Measurements from ENCODE around the gene RAD51B. TPM values are rescaled to one million over a fixed set of nuclear protein-coding genes. Genes with fewer than 3 reads are reported as not detected.

The RAD51B gene
- total RNA-seq, 1 experiment from 2014 or later, result 14.2 TPM

DNA sequence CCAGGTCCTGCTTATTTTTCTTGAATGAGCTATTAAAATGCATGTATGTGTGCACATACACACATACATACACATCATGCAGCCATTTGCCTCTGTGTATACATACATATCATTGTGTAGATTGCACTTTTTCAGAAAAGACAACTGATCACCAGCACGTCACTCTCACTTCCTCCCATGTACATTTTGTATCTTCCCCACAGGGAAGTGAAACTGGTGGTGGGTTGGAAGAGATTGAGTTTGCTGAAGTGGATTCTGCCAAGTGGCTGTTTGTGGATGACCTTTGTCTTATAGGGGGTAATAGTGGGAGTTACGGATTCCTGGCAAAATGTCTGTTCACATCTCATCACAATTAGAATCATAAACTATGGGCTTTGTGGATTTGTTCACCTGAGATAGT lies 448.6 kb downstream of the RAD51B start:
- no peak for TF ChIP-seq NR3C1 (CRISPR knock-in tag; conservative IDR thresholded peaks at IDR 0.05; ENCODE audit: low read depth)
- TF ChIP-seq OVOL2 (CRISPR knock-in tag; IDR thresholded peaks at IDR 0.05; ENCODE audit: borderline replicate concordance), result no peak
- TF ChIP-seq FOXP1 (CRISPR knock-in tag; IDR thresholded peaks at IDR 0.05; ENCODE audit: borderline replicate concordance), result no peak
- TF ChIP-seq, protein P1, sequence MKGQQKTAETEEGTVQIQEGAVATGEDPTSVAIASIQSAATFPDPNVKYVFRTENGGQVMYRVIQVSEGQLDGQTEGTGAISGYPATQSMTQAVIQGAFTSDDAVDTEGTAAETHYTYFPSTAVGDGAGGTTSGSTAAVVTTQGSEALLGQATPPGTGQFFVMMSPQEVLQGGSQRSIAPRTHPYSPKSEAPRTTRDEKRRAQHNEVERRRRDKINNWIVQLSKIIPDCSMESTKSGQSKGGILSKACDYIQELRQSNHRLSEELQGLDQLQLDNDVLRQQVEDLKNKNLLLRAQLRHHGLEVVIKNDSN (CRISPR knock-in tag; IDR thresholded peaks at IDR 0.05), result no peak
- no peak for TF ChIP-seq PRDM15 (CRISPR knock-in tag; IDR thresholded peaks at IDR 0.05)
- no peak for TF ChIP-seq CREM (CRISPR knock-in tag; IDR thresholded peaks at IDR 0.05)
- ChIA-PET POLR2A (no interaction called here), CTCF (no interaction called here)
- DNase-seq (ENCODE audit: low spot score) (no peak), ATAC-seq (no peak)
- Mint-ChIP-seq H3K4me1 (peaks cover 37% of the 10 kb centered on the region), H3K27me3 (ENCODE audit: low read depth) (no peaks in the 10 kb centered on the region), H3K4me3 (no peak overlapping the region), H3K36me3 (no peaks in the 10 kb centered on the region), H3K9me3 (no peaks in the 10 kb centered on the region), H3K27ac (no peak overlapping the region)

- POLR2A ChIA-PET, result no interaction called here
- H3K27ac Mint-ChIP-seq, result no peak overlapping the region
- CTCF ChIA-PET, result no interaction called here
Measured at GRCh38 chr14:68268719-68269118, 449.1 kb downstream of the RAD51B start.

More at GRCh38 chr14:68268719-68269118, 449.1 kb downstream of the RAD51B start:
- H3K9me3 Mint-ChIP-seq, result no peaks in the 10 kb centered on the region
- peaks cover 33% of the 10 kb centered on the region for H3K4me1 Mint-ChIP-seq
- no peaks in the 10 kb centered on the region for H3K36me3 Mint-ChIP-seq
- no peak for DNase-seq (ENCODE audit: low spot score)
- no peaks in the 10 kb centered on the region for H3K27me3 Mint-ChIP-seq (ENCODE audit: low read depth)
- TF ChIP-seq KAT7 (CRISPR knock-in tag; IDR thresholded peaks at IDR 0.05; ENCODE audit: borderline replicate concordance) (no peak), NFYB (CRISPR knock-in tag; conservative IDR thresholded peaks at IDR 0.05; ENCODE audit: low read depth) (no peak), PRRX2 (CRISPR knock-in tag; IDR thresholded peaks at IDR 0.05) (no peak), ETV6 (CRISPR knock-in tag; IDR thresholded peaks at IDR 0.05) (no peak), NR1H2 (CRISPR knock-in tag; IDR thresholded peaks at IDR 0.05) (no peak), JAZF1 (CRISPR knock-in tag; IDR thresholded peaks at IDR 0.05) (no peak), TP53 (CRISPR knock-in tag; IDR thresholded peaks at IDR 0.05) (no peak), SOX15 (CRISPR knock-in tag; IDR thresholded peaks at IDR 0.05) (no peak), CREB1 (CRISPR knock-in tag; IDR thresholded peaks at IDR 0.05) (no peak)
- TF ChIP-seq, protein P1 (CRISPR knock-in tag; IDR thresholded peaks at IDR 0.05), result no peak
- TF ChIP-seq, protein P2, sequence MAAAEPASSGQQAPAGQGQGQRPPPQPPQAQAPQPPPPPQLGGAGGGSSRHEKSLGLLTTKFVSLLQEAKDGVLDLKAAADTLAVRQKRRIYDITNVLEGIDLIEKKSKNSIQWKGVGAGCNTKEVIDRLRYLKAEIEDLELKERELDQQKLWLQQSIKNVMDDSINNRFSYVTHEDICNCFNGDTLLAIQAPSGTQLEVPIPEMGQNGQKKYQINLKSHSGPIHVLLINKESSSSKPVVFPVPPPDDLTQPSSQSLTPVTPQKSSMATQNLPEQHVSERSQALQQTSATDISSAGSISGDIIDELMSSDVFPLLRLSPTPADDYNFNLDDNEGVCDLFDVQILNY (CRISPR knock-in tag; IDR thresholded peaks at IDR 0.05), result no peak
- TF ChIP-seq, protein P3, sequence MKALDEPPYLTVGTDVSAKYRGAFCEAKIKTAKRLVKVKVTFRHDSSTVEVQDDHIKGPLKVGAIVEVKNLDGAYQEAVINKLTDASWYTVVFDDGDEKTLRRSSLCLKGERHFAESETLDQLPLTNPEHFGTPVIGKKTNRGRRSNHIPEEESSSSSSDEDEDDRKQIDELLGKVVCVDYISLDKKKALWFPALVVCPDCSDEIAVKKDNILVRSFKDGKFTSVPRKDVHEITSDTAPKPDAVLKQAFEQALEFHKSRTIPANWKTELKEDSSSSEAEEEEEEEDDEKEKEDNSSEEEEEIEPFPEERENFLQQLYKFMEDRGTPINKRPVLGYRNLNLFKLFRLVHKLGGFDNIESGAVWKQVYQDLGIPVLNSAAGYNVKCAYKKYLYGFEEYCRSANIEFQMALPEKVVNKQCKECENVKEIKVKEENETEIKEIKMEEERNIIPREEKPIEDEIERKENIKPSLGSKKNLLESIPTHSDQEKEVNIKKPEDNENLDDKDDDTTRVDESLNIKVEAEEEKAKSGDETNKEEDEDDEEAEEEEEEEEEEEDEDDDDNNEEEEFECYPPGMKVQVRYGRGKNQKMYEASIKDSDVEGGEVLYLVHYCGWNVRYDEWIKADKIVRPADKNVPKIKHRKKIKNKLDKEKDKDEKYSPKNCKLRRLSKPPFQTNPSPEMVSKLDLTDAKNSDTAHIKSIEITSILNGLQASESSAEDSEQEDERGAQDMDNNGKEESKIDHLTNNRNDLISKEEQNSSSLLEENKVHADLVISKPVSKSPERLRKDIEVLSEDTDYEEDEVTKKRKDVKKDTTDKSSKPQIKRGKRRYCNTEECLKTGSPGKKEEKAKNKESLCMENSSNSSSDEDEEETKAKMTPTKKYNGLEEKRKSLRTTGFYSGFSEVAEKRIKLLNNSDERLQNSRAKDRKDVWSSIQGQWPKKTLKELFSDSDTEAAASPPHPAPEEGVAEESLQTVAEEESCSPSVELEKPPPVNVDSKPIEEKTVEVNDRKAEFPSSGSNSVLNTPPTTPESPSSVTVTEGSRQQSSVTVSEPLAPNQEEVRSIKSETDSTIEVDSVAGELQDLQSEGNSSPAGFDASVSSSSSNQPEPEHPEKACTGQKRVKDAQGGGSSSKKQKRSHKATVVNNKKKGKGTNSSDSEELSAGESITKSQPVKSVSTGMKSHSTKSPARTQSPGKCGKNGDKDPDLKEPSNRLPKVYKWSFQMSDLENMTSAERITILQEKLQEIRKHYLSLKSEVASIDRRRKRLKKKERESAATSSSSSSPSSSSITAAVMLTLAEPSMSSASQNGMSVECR (CRISPR knock-in tag; IDR thresholded peaks at IDR 0.05; ENCODE audit: borderline replicate concordance), result no peak
- no peak overlapping the region for H3K4me3 Mint-ChIP-seq
- ATAC-seq, result no peak
